Erythroblast (primary cell): ENCODE results near the gene CCDC90B.
A peak's percentile ranks its signal among the peaks of the same experiment; 100 is the strongest.
"Not testable (repeated sequence)": the region's sequence is repeated elsewhere in the genome, so short reads cannot be mapped to it uniquely, and the experiment has no call there.

ENCODE experiments used
- DNase-seq, 2 experiments: peaks; one replicate each; lab custom pipeline; 2025; lab: John Stamatoyannopoulos, UW
- GATA1 ChIP-seq: IDR thresholded peaks from 2 replicates; pipeline ENCODE4 v1.6.1; 2011; ENCODE audit warnings: low read depth, mild to moderate bottlenecking, control low read depth, low read length, moderate library complexity
- POLR2A ChIP-seq: IDR thresholded peaks from 2 replicates; pipeline ENCODE4 v1.6.1; 2011; ENCODE audit warnings: mild to moderate bottlenecking, low read length

CCDC90B gene

GRCh38 chr11:83285771-83286528 lies at the start of gene CCDC90B:
Gene CCDC90B (minus strand): TSS chr11:83286367. CDS start chr11:83285972, 395 bp downstream.
- TF ChIP-seq POLR2A (peak; percentile 99), GATA1 (no peak)
- DNase-seq = peak; percentile 98

- TF ChIP-seq POLR2A (no peak), GATA1 (no peak)
- DNase-seq = no peak
Measured at GRCh38 chr11:83335446-83336070, 49.4 kb upstream of the CCDC90B start.

- DNase-seq = no peak
- TF ChIP-seq POLR2A (no peak), GATA1 (no peak)
Measured at GRCh38 chr11:83330303-83330702, 44.1 kb upstream of the CCDC90B start.

- DNase-seq = no peak
- TF ChIP-seq POLR2A (no peak), GATA1 (no peak)
Measured at GRCh38 chr11:83326326-83326725, 40.2 kb upstream of the CCDC90B start.

- no peak for DNase-seq
- TF ChIP-seq POLR2A (no peak), GATA1 (no peak)
Measured at GRCh38 chr11:83319346-83319745, 33.2 kb upstream of the CCDC90B start.

GRCh38 chr11:83318931-83319330 lies 32.8 kb upstream of the CCDC90B start:
- TF ChIP-seq GATA1 (no peak), POLR2A (no peak)
- no peak for DNase-seq

GRCh38 chr11:83317757-83318690 lies 31.9 kb upstream of the CCDC90B start:
- DNase-seq = no peak
- TF ChIP-seq POLR2A (no peak), GATA1 (no peak)

- not testable (repeated sequence) for DNase-seq
Measured at GRCh38 chr11:83316897-83317268, 30.7 kb upstream of the CCDC90B start.

GRCh38 chr11:83316143-83316896 lies 30.2 kb upstream of the CCDC90B start:
- not testable (repeated sequence) for DNase-seq

GRCh38 chr11:83312430-83312829 lies 26.3 kb upstream of the CCDC90B start:
- no peak for DNase-seq

GRCh38 chr11:83311701-83312100 lies 25.5 kb upstream of the CCDC90B start:
- DNase-seq = no peak
- TF ChIP-seq POLR2A = no peak
- no peak for TF ChIP-seq GATA1

More at GRCh38 chr11:83312430-83312829, 26.3 kb upstream of the CCDC90B start:
- TF ChIP-seq POLR2A = no peak
- no peak for TF ChIP-seq GATA1

- no peak for DNase-seq
- TF ChIP-seq GATA1 = no peak
- TF ChIP-seq POLR2A = no peak
Measured at GRCh38 chr11:83310718-83311117, 24.6 kb upstream of the CCDC90B start.

- DNase-seq = not testable (repeated sequence)
Measured at GRCh38 chr11:83308536-83308935, 22.4 kb upstream of the CCDC90B start.
